ENCODE data around the gene GRB7. TPM values are rescaled to one million over a fixed set of nuclear protein-coding genes. Genes with fewer than 3 reads are reported as not detected.

Gene GRB7
- total and polyA plus RNA-seq, 10 of the 15 experiments (the other 5 are each of a cell fraction or from before 2014, with no cell fraction given), result 0.05 to 0.34 (median 0.19) TPM; not detected in 4

DNA sequence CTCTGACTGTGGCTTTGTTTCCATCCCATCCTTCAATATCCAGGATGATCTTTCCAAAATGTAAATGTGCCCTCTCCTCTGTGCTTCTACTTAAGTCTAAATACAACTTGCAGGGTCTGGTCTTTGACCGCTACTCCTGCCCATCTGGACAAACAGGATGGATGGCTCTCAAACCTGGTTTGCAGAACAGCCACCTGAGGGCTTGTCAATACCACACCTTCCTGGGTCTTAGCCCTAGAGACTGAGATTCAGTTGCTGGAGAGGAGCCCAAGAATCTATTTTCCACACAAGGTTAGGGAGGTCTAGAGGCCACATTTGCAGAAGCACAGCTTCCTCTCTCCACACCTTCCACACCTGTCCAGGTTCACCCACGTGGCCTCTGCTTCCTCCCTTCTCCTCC, 1.9 kb upstream of the GRB7 start:
- no peak overlapping the region for H2AFZ ChIP-seq (ENCODE audit: control insufficient read depth, low read depth, low read length)
- ChIA-PET RAD21 (ENCODE audit: unreplicated experiment) (no interaction called here), SMC1A (ENCODE audit: uncharacterized antibody, unreplicated experiment) (no interaction called here), CTCF (no interaction called here), POLR2A (no interaction called here)
- intact Hi-C loops (cut with micrococcal nuclease; ENCODE audit: unreplicated experiment) (no loop called here), in situ Hi-C loops (cut with MboI) (no loop called here)
- no peak overlapping the region for H3K4me2 ChIP-seq (ENCODE audit: control insufficient read depth, insufficient read depth)
- no peaks in the 10 kb centered on the region for H3K79me2 ChIP-seq (ENCODE audit: control insufficient read depth, insufficient read depth, low read length)
- 45% methylated on average over 2 of the region's 2 CpGs for WGBS (ENCODE audit: insufficient coverage, insufficient replicate concordance, low lambda C conversion rate, missing lambda C conversion rate)
- no peak for ATAC-seq
- peaks cover 10% of the 10 kb centered on the region for H3K4me1 ChIP-seq (ENCODE audit: control insufficient read depth, insufficient read depth, low read length)
- no peak for DNase-seq (ENCODE audit: low read depth, low spot score)
- no peak for FAIRE-seq
- TF ChIP-seq SIN3A (IDR thresholded peaks at IDR 0.05; ENCODE audit: low read depth, low read length) (no peak), POU2F2 (IDR thresholded peaks at IDR 0.05; ENCODE audit: borderline replicate concordance, low read depth, low read length) (no peak), MEF2A (IDR thresholded peaks at IDR 0.05; ENCODE audit: insufficient read depth, low read depth, low read length) (no peak), BCL11A (IDR thresholded peaks at IDR 0.05; ENCODE audit: low read depth, low read length) (no peak), MTA2 (IDR thresholded peaks at IDR 0.05; ENCODE audit: low read depth) (no peak), SMC3 (IDR thresholded peaks at IDR 0.05; ENCODE audit: borderline replicate concordance, low read length) (no peak), SIX5 (IDR thresholded peaks at IDR 0.05; ENCODE audit: low read depth, low read length, severe bottlenecking) (no peak), NFXL1 (IDR thresholded peaks at IDR 0.05; ENCODE audit: borderline replicate concordance) (no peak), YY1 (IDR thresholded peaks at IDR 0.05; ENCODE audit: low read depth, low read length) (no peak)
- TF ChIP-seq, protein P1, sequence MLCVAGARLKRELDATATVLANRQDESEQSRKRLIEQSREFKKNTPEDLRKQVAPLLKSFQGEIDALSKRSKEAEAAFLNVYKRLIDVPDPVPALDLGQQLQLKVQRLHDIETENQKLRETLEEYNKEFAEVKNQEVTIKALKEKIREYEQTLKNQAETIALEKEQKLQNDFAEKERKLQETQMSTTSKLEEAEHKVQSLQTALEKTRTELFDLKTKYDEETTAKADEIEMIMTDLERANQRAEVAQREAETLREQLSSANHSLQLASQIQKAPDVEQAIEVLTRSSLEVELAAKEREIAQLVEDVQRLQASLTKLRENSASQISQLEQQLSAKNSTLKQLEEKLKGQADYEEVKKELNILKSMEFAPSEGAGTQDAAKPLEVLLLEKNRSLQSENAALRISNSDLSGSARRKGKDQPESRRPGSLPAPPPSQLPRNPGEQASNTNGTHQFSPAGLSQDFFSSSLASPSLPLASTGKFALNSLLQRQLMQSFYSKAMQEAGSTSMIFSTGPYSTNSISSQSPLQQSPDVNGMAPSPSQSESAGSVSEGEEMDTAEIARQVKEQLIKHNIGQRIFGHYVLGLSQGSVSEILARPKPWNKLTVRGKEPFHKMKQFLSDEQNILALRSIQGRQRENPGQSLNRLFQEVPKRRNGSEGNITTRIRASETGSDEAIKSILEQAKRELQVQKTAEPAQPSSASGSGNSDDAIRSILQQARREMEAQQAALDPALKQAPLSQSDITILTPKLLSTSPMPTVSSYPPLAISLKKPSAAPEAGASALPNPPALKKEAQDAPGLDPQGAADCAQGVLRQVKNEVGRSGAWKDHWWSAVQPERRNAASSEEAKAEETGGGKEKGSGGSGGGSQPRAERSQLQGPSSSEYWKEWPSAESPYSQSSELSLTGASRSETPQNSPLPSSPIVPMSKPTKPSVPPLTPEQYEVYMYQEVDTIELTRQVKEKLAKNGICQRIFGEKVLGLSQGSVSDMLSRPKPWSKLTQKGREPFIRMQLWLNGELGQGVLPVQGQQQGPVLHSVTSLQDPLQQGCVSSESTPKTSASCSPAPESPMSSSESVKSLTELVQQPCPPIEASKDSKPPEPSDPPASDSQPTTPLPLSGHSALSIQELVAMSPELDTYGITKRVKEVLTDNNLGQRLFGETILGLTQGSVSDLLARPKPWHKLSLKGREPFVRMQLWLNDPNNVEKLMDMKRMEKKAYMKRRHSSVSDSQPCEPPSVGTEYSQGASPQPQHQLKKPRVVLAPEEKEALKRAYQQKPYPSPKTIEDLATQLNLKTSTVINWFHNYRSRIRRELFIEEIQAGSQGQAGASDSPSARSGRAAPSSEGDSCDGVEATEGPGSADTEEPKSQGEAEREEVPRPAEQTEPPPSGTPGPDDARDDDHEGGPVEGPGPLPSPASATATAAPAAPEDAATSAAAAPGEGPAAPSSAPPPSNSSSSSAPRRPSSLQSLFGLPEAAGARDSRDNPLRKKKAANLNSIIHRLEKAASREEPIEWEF (IDR thresholded peaks at IDR 0.05; ENCODE audit: insufficient replicate concordance, low read depth, low read length), result no peak
- no peak overlapping the region for H3K27ac ChIP-seq (ENCODE audit: control insufficient read depth, insufficient read depth)
- no peaks in the 10 kb centered on the region for H4K20me1 ChIP-seq (ENCODE audit: control insufficient read depth, insufficient read depth)
- 0 out of 4 replicates have a peak, but pooled peaks cover 0 to 2% of the 10 kb centered on the region in 2 experiments for H3K27me3 ChIP-seq (replicated peaks in 1 of 2; ENCODE audit: control insufficient read depth in 2 of 2, insufficient read depth in 2 of 2, low read length in 1 of 2)
- no peaks in the 10 kb centered on the region for H3K36me3 ChIP-seq (ENCODE audit: control insufficient read depth in 2 of 2, insufficient read depth in 2 of 2, low read length in 1 of 2)
- no peak overlapping the region for H3K4me3 ChIP-seq
- no TSS peak for BruUV-seq (replicated peaks)
- H3K9me3 ChIP-seq (replicated peaks; ENCODE audit: control insufficient read depth, insufficient read depth, low read length), result no peaks in the 10 kb centered on the region
- no peak overlapping the region for H3K9ac ChIP-seq (ENCODE audit: control insufficient read depth, insufficient read depth, low read length)
